ENCODE data around the gene ZWILCH. TPM values are rescaled to one million over a fixed set of nuclear protein-coding genes. Genes with fewer than 3 reads are reported as not detected.

ZWILCH gene
- total and polyA plus RNA-seq, 2 experiments from 2014 or later = 9.8 to 17.8 TPM

- H3K4me2 ChIP-seq = no peak overlapping the region
- no peaks in the 10 kb centered on the region for H3K9me3 ChIP-seq (ENCODE audit: low read depth)
- 39% methylated on average over 3 of the region's 3 CpGs for WGBS (ENCODE audit: low lambda C conversion rate, missing lambda C conversion rate)
- no peaks in the 10 kb centered on the region for H3K27me3 ChIP-seq
- TF ChIP-seq, protein P1, sequence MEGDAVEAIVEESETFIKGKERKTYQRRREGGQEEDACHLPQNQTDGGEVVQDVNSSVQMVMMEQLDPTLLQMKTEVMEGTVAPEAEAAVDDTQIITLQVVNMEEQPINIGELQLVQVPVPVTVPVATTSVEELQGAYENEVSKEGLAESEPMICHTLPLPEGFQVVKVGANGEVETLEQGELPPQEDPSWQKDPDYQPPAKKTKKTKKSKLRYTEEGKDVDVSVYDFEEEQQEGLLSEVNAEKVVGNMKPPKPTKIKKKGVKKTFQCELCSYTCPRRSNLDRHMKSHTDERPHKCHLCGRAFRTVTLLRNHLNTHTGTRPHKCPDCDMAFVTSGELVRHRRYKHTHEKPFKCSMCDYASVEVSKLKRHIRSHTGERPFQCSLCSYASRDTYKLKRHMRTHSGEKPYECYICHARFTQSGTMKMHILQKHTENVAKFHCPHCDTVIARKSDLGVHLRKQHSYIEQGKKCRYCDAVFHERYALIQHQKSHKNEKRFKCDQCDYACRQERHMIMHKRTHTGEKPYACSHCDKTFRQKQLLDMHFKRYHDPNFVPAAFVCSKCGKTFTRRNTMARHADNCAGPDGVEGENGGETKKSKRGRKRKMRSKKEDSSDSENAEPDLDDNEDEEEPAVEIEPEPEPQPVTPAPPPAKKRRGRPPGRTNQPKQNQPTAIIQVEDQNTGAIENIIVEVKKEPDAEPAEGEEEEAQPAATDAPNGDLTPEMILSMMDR (IDR thresholded peaks at IDR 0.05; ENCODE audit: poor library complexity) = no peak
- no peak for TF ChIP-seq EZH2 (IDR thresholded peaks at IDR 0.05; ENCODE audit: borderline replicate concordance)
- TF ChIP-seq EZH2phosphoT487 (IDR thresholded peaks at IDR 0.05; ENCODE audit: low read depth, severe bottlenecking, unreplicated experiment) = no peak
- no peak for DNase-seq (ENCODE audit: low spot score)
- H3K4me3 ChIP-seq = no peak overlapping the region
- no peaks in the 10 kb centered on the region for H3K4me1 ChIP-seq (ENCODE audit: insufficient read depth)
- no peak overlapping the region for H3K27ac ChIP-seq
- H3K9me2 ChIP-seq (replicated peaks; ENCODE audit: insufficient read depth) = no peaks in the 10 kb centered on the region
- H3K79me2 ChIP-seq = no peaks in the 10 kb centered on the region
- H4K20me1 ChIP-seq (ENCODE audit: insufficient read depth, poor library complexity, severe bottlenecking) = no peaks in the 10 kb centered on the region
- no peaks in the 10 kb centered on the region for H3K36me3 ChIP-seq (replicated peaks; ENCODE audit: insufficient read depth, low read depth)
- no peak overlapping the region for H2AFZ ChIP-seq
Observed at GRCh38 chr15:66593219-66593780, 88.2 kb downstream of the ZWILCH start.

GRCh38 chr15:66594344-66594743 is 89.2 kb downstream of the ZWILCH start:
- H3K79me2 ChIP-seq = no peaks in the 10 kb centered on the region

GRCh38 chr15:66594836-66595235 is 89.7 kb downstream of the ZWILCH start:
- Histone ChIP-seq H3K4me3 (no peak overlapping the region), H3K4me1 (ENCODE audit: insufficient read depth) (no peaks in the 10 kb centered on the region), H3K27ac (no peak overlapping the region), H4K20me1 (ENCODE audit: insufficient read depth, poor library complexity, severe bottlenecking) (no peaks in the 10 kb centered on the region), H3K36me3 (replicated peaks; ENCODE audit: insufficient read depth, low read depth) (no peaks in the 10 kb centered on the region), H2AFZ (no peak overlapping the region), H3K9me3 (ENCODE audit: low read depth) (no peaks in the 10 kb centered on the region), H3K79me2 (no peaks in the 10 kb centered on the region), H3K27me3 (no peaks in the 10 kb centered on the region), H3K4me2 (no peak overlapping the region), H3K9me2 (replicated peaks; ENCODE audit: insufficient read depth) (no peaks in the 10 kb centered on the region)
- TF ChIP-seq EZH2 (IDR thresholded peaks at IDR 0.05; ENCODE audit: borderline replicate concordance) (no peak), EZH2phosphoT487 (IDR thresholded peaks at IDR 0.05; ENCODE audit: low read depth, severe bottlenecking, unreplicated experiment) (no peak)
- TF ChIP-seq, protein P1 (IDR thresholded peaks at IDR 0.05; ENCODE audit: poor library complexity) = no peak
- DNase-seq (ENCODE audit: low spot score) = no peak
- 88% methylated on average over 5 of the region's 5 CpGs for WGBS (ENCODE audit: low lambda C conversion rate, missing lambda C conversion rate)

More at GRCh38 chr15:66594344-66594743, 89.2 kb downstream of the ZWILCH start:
- no peak overlapping the region for H3K4me3 ChIP-seq
- WGBS (ENCODE audit: low lambda C conversion rate, missing lambda C conversion rate) = 83% methylated on average over 10 of the region's 10 CpGs
- H3K36me3 ChIP-seq (replicated peaks; ENCODE audit: insufficient read depth, low read depth) = no peaks in the 10 kb centered on the region
- no peaks in the 10 kb centered on the region for H3K27me3 ChIP-seq
- H3K9me2 ChIP-seq (replicated peaks; ENCODE audit: insufficient read depth) = no peaks in the 10 kb centered on the region
- H3K4me2 ChIP-seq = no peak overlapping the region
- no peak for DNase-seq (ENCODE audit: low spot score)
- no peak for TF ChIP-seq EZH2phosphoT487 (IDR thresholded peaks at IDR 0.05; ENCODE audit: low read depth, severe bottlenecking, unreplicated experiment)
- TF ChIP-seq EZH2 (IDR thresholded peaks at IDR 0.05; ENCODE audit: borderline replicate concordance) = no peak
- TF ChIP-seq, protein P1 (IDR thresholded peaks at IDR 0.05; ENCODE audit: poor library complexity) = no peak
- H3K9me3 ChIP-seq (ENCODE audit: low read depth) = no peaks in the 10 kb centered on the region
- H3K4me1 ChIP-seq (ENCODE audit: insufficient read depth) = no peaks in the 10 kb centered on the region
- no peak overlapping the region for H3K27ac ChIP-seq
- no peaks in the 10 kb centered on the region for H4K20me1 ChIP-seq (ENCODE audit: insufficient read depth, poor library complexity, severe bottlenecking)
- H2AFZ ChIP-seq = no peak overlapping the region
